Measurements from ENCODE around the gene KIAA0825.
"Not testable (repeated sequence)": the region's sequence is repeated elsewhere in the genome, so short reads cannot be mapped to it uniquely, and the experiment has no call there.

Gene KIAA0825

DNA sequence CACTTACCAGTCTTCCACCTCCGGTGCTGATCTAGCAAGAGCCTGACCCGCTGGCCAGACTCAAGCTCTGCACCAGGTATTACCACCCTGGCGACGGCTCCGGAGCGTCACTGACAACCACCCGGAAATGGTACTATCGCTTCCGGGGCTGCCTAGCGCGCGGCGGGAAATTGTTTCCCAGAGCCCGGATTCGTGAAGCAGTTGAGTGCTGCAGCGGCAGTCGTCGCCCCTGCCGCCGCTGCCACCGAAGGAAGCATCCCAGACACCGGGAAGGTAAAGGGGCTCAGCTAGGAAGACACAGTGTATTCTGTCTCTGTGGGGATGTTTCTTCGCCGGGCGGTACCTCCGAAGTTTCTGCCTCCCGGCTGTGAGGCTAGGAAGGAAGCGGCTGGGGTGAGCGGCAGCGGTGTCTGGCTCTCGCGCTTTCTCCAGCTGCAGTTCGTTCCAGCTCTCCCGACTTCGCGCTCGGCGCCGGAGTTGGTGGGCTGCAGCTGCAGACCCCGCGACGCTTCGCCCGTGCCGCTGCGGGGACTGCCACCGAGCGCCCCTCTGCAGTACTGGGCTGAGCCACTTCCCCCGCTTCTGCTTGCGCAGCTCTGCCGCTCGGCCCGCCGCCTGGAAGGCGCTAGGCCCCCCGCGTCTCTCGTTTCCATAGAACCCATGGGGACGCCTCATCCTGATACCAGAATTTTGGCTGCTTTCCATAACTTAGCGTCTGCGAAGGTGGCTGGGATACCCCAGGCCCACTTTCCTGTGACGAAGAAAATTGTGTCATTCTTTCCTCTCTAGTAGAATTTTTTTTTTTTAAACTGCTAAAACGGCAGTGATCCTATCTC lies at the start of gene KIAA0825, which contains the start of gene SLF1:
KIAA0825 (minus strand) TSS at position 112 of the 836 bp plus-strand sequence. CDS start 81,478 bp downstream, outside the sequence.
SLF1 (plus strand) TSS at position 177 of the 836 bp plus-strand sequence. CDS start 10,142 bp downstream, outside the sequence.
- peak; percentile 87 for DNase-seq

DNA sequence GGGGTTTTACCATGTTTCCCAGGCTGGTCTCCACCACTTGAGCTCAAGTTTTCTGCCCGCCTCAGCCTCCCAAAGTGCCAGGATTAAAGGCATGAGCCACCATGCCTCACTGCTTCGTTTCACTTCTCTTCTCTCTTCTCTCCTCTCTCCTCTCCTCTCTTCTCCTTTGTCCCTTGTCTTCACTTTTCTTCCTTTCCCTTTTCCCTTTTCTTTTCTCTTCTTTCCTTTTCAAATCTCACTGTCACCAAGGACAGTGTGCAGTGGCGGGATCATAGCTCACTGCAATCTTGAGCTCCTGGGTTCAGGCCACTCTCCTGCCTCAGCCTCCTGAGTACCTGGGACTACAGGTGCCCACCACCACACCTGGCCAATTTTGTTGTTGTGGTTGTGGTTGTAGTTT lies 49.5 kb upstream of the KIAA0825 start:
- no peak for DNase-seq

DNA sequence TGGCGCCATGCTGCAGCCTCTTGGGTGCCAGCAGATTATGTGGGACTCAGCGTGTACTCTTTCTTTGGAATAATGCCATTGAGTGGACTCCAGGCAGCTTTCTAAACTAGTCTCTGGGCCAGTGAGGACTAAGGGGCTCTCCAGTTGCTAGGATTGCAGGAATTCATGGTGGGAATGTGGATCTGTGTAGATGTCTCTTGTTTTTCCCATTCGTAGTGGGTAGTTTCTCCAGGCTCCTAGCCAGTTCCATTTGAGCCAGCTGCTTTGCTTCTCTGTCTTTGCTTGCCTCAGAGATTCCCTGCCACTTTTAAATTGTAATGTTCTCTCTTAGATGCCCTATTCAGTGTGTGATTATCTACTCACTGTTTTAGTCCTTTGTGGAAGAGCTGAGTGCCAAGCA lies 42.7 kb upstream of the KIAA0825 start:
- DNase-seq, result no peak

DNA sequence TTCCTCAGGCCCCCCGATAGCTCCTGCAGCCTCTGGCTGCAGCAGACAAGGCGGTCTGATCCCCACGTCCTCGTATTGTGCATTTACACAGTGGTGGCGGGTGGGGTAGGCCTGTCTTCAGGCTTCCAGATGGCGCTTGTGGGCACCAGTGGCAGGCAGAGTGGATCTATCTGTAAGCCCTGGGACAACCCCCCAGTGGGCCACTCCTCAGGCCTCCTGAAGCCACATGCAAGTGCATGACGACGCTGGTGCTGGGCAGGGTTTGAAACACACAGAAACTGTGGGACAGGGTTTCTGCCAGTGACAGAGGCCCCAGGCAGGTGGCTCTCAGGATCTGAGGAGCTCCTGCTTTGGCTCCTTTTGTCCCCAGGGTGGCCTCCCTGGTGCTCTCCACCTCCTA lies 42.1 kb upstream of the KIAA0825 start:
- no peak for DNase-seq

DNA sequence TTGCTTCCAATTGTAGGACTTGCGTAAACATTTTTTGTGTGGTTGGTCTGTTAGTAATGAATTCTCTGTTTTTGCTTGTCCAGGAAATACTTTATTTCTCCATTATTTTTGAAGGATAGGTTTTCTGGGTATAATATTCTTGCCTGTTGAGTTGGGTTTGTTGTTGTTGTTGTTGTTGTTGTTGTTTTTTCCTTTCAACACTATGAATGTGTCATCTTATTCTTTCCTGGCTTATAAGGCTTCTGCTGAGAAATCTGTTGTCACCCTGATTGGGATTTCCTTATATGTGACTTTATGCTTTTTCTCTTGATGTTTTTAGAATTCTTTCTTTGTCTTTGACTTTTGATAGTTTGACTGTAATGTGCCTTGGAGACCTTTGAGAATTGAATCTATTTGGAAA lies 39.9 kb upstream of the KIAA0825 start:
- DNase-seq, result no peak

DNA sequence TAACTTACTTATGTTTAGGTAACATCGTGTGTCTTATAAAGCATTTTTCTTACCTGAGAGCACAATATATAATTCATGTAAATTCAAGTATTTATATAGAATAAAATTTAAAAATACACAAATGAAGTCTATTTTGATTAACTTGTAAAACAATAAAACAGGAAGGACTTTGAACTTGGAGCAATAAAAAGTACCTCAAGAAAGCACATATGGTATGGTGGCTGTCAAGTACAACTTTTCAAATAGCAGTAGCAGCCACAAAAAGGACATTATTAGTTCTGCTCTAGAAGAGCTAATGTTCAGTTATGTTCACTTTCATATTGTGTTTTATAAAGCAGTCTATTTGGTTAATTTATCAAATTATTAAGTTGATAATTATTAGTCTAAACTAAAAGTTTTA lies 31.5 kb upstream of the KIAA0825 start:
- DNase-seq, result no peak

DNA sequence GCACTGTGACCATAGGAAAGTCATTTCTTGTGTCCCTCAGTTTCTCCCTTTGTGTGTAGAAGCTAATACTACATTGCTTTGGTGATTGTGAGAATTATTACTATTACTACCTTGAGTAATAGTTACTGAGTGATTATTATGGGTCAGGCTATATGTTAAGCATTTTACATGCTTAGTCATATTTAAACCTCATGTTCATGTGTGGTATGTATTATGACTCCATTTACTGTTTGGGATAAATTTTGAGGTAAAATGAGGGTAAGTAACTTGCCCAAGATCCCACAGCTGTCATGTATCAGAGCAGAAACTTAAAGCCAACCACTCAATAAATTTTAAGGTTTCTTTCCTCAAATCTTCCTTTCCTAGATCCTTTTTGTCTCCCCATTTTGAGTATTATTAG lies 28.4 kb upstream of the KIAA0825 start:
- no peak for DNase-seq

- no peak for DNase-seq
Observed at GRCh38 chr5:94645053-94645452, 26.6 kb upstream of the KIAA0825 start.

DNA sequence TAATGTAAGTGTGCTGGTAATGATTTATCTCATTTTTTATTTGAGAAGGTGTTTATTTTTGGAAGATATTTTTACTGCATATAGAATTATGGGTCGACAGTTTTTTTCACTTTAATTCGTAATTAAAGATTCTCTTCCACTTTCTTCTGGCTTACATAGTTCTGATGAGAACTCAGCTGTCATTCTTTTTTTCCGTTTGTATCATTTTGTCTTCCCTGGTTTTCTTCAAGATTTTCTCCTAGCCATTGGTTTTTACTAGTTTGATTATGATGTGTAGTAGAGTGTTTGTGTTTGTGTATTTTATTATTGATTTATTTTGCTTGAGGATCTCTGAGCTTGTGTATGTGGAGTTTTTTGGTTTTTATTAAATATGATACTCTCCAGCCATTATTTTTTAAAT lies 21.8 kb upstream of the KIAA0825 start:
- DNase-seq, result no peak

- DNase-seq, result no peak
Observed at GRCh38 chr5:94632024-94632423, 13.6 kb upstream of the KIAA0825 start.

DNA sequence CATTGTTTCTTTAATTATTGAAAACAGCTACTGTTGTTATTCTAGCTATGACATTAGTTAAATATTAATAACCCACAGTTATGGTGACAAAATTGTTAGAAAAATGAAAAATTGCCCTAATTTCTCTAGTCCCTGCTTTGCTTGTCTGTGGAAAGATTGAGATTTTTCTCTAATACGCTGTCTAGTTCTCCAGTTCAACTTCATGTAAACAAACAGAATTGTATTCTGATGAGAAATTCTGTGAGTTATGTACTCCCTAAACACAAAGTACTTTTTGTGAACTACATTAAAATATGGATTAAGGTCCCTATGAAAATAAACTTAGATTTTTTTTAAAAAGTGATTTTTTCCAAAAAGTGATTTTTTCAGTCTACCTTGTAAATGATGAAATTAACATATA lies 8.8 kb upstream of the KIAA0825 start:
- no peak for DNase-seq

DNA sequence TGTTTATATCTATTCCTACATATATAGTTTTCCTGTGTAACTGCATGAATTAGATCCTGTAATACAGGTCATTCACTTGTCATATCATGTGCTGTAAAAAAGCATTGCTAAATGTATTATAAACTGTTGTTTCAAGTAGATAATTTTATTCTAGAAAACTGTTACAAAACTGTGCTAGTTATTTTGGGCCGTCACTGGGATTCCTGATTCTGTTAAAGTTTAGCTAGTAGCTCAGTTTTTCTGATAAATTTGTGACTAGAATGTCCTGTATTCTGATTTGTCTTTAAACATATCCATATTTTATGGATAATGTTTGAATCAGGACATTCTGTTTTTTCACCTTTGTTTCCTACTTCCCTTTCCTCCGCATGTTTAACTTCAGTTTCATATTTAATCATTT lies 5.5 kb upstream of the KIAA0825 start:
- DNase-seq, result no peak

DNA sequence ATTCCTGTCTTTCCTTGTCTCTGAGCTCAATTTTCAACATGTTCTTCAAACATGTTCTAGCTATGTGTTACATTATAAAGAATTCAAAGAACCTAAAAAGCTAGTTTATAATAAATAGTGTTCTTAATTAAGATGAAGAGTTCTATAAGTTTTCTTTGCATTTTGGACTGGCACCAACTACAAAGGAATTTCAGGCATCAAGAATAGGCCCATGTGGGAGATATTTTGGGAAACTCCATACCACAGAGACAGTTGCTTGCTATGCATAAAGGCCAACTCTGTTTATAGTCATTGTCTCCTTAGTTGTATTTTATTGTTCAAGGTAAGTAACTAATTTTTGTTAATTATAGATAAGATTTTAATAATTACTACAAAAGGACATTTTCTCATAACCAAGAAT lies 4.6 kb upstream of the KIAA0825 start:
- DNase-seq, result no peak

DNA sequence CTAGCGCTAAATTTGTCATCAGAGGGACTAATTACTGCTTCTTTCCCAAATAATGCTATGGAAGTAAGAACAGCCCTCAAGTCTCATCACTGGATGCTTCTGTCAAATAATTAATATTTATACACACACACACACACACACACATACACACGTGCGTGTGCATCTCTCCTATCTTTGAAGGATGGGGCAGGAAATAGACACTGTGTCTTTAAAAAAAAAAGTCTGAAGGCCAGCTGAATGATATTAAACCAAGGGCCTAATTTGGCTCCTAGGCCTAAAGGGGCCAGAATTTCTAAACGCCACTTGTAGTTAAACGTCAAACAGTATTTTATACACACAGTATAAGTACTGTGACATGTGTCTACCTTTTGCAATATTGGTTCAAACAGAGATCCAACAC lies 3.4 kb upstream of the KIAA0825 start:
- DNase-seq, result no peak

GRCh38 chr5:94620256-94620655 lies 1.9 kb upstream of the KIAA0825 start:
- DNase-seq, result no peak

DNA sequence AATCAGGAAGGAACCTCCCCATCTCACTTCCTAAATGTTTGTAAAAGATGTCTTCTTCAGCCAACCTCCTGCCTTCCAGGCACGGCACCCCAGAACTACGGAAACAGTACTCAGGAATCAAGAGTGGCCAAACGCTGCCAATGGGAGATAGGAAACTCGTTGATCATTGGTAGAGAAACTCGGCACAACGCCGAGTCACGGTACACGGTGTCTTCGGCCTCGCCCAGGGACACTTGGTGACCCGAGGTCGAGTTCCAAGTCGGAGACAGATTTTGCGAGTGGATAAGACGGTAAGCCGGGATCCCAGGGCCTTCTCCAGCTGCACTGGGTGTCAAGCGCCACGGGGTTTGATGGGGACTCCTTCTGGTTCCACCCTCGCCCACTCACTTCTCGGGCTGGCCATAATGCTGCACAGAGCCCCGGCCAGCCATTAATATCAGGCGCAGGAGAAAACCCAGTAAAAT lies 343 bp downstream of the KIAA0825 start:
- DNase-seq, result peak; percentile 34

DNA sequence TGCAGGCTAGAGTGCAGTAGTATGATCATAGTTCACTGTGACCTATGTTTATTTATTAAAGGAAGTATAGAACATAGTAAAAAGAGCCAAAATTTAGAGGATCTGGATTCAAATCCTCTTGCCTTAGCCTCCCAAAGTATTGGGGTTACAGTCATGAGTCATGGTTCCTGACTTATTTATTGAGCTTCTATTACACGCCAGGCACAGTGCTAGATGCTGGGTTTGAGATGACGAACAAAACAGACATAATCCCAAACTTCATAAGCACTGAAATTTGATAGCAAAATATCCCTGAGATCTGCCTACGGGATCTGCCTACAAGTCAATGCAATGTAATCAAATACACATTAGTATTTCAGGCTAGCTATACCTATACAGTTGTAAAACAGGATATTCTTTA lies 2.5 kb downstream of the KIAA0825 start:
- DNase-seq, result no peak

DNA sequence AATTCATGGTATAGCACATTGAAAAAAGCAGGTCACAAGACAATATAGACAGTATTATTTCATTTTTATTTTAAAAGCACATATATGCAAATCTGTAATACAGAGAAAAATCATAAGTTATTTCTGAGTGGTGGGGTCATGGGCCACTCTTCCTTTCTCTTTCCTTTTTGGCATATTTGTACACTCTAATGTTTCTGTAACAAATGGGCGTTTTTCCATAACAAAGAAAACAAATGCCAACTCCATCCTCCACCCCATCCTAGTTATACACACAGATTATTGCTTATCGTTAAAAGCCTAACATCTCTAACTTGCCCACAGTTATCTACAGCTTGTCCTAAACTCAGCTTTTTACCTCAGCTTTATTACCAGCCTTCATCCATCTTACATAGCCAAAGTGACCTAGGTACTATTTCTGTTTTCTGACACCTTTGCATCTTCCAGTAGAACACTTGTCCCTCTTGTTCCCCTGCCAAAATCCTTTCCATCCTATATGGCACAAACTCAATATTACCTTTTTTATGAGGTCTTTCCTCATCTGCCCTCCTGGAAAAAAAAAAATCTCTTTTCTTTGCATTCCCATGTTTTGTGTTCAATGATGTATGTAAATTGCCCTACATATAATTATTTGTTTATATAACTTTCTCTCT lies 4.1 kb downstream of the KIAA0825 start:
- no peak for DNase-seq

GRCh38 chr5:94613583-94613982 lies 4.8 kb downstream of the KIAA0825 start:
- no peak for DNase-seq

DNA sequence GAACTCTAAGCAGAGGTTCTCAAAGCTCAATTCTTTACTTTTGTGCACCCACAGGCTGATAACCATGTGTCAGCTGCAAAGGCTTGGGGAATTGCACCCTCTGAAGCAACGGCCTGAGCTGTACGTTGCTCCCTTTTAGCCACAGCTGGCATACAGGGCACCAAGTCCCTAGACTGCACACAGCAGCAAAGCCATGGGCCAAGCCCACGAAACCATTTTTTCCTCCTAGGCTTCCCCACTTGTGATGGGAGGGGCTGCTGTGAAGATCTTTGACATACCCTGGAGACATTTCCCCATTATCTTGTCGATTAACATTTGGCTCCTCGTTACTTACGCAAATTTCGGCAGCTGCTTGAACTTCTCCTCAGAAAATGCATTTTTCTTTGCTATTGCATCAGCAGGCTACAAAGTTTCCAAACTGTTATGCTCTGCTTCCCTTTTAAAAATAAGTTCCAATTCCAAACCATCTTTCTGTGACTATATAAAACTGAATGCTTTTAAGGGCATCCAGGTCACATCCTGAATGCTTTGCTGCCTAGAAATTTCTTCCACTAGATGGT lies 23.0 kb downstream of the KIAA0825 start:
- DNase-seq, result no peak

GRCh38 chr5:94577466-94578245 lies 40.7 kb downstream of the KIAA0825 start:
- no peak for DNase-seq

DNA sequence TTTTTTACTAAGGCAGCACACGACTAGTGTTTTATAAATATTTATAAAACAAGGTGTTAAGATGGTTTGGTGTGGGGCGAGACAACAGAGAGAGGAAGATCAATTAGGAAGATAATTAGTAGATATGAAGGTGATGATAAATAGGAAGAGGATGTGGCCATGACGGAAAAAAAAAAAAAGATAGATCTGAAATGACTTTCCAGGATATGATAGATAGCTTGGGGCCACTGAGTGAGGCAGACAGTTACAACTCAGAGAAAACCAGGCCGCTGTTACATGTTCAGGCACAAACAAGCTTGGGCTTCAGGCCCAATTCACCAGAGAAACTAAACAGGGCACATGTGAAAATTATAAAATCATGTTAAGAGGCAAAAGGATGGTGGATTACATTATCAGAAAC lies 43.2 kb downstream of the KIAA0825 start:
- no peak for DNase-seq

- DNase-seq, result not testable (repeated sequence)
Observed at GRCh38 chr5:94573349-94573748, 45.1 kb downstream of the KIAA0825 start.

Measured in NCI-H748 treated with DMSO at 0.1 percent for 48 hours (cell line).